ENCODE data around the gene SLC49A3. TPM values are rescaled to one million over a fixed set of nuclear protein-coding genes. Genes with fewer than 3 reads are reported as not detected.
A peak's percentile ranks its signal among the peaks of the same experiment; 100 is the strongest.

Gene SLC49A3
- total and polyA plus RNA-seq, 10 of the 15 experiments (the other 5 are each of a cell fraction or from before 2014, with no cell fraction given), result 0.09 to 0.85 (median 0.18) TPM; not detected in 4

DNA sequence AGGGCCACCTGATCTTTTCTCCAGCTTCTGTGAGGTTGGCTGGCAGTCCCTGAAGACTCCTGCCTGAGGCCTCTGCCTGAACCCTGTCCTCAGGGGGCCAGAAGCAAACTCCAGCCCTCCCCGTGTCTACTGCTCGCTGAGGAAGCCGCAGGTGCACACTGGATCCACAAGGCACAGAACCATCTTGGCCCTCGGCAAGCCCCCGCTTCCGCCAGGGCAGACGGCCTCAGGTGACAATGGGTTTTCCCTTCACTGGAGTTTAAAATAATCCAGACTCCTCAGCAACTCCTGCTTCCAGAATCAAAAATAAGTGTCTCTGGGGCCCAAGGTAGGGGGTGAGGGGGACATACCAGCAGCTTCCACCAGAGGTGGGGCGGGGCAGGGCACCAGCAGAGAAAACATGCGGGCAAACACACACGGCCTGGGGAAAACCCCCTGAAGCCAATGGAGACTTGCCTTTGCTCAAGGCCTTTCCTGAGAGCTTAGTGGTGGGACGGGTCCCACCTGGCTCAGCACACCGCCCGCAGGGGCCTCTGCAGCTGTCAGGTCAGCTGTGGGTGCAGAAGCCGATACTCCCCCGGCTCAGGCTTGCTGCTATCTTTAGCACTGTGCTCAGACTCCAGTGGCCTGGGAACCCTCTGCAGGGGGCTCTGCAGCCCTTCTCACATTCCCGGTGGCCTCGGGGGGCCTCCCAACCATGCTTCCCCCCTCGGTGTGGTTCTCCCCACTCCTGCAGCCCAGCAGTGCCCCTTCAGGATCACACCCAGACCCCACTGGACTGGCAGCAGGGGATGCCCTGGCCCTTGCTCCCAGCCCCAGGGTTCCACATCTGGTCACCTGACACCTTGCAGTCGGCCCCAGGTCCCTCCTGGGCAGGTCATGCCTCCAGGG, 12.7 kb downstream of the SLC49A3 start (continued):
- TF ChIP-seq PAX5 (IDR thresholded peaks at IDR 0.05; ENCODE audit: borderline replicate concordance, low read depth, low read length) (0 out of 2 replicates have a peak, but pooled peaks have one; percentile 12), JUND (IDR thresholded peaks at IDR 0.05; ENCODE audit: low read depth, low read length) (no peak), TCF12 (IDR thresholded peaks at IDR 0.05; ENCODE audit: low read depth, low read length) (peak; percentile 94), SIN3A (IDR thresholded peaks at IDR 0.05; ENCODE audit: low read depth, low read length) (no peak), KLF5 (IDR thresholded peaks at IDR 0.05; ENCODE audit: partially characterized antibody) (no peak), ATF2 (IDR thresholded peaks at IDR 0.05; ENCODE audit: low read length) (no peak), GATAD2B (conservative IDR thresholded peaks at IDR 0.05; ENCODE audit: low read depth) (no peak), JUNB (IDR thresholded peaks at IDR 0.05) (no peak), CHD4 (IDR thresholded peaks at IDR 0.05) (no peak), IRF5 (IDR thresholded peaks at IDR 0.05; ENCODE audit: borderline replicate concordance) (no peak), STAT3 (IDR thresholded peaks at IDR 0.05; ENCODE audit: low read depth, low read length) (no peak), TCF3 (IDR thresholded peaks at IDR 0.05; ENCODE audit: borderline replicate concordance, insufficient read depth, low read depth, low read length) (peak; percentile 82), ZNF622 (IDR thresholded peaks at IDR 0.05) (no peak), CEBPB (IDR thresholded peaks at IDR 0.05; ENCODE audit: borderline replicate concordance in 1 of 2, low read depth in 2 of 2, low read length in 2 of 2) (no peak)

All from GM12878 (cell line).